Raji (cell line): ENCODE results near the gene PBX2.

ENCODE experiments used
- POLR2A ChIP-seq: IDR thresholded peaks from 2 replicates; pipeline ENCODE4 v1.6.1; 2011; ENCODE audit warnings: low read depth, low read length, control low read depth; ENCODE audit not compliant: insufficient read depth

Gene PBX2

GRCh38 chr6:32151863-32152768 lies 37.9 kb downstream of the PBX2 start, which contains the start of gene PRRT1:
PRRT1 (minus strand) TSS chr6:32151939; CDS start chr6:32151827, 112 bp downstream.
- no peak for TF ChIP-seq POLR2A

GRCh38 chr6:32151181-32151862 lies 38.7 kb downstream of the PBX2 start:
- TF ChIP-seq POLR2A: no peak

DNA sequence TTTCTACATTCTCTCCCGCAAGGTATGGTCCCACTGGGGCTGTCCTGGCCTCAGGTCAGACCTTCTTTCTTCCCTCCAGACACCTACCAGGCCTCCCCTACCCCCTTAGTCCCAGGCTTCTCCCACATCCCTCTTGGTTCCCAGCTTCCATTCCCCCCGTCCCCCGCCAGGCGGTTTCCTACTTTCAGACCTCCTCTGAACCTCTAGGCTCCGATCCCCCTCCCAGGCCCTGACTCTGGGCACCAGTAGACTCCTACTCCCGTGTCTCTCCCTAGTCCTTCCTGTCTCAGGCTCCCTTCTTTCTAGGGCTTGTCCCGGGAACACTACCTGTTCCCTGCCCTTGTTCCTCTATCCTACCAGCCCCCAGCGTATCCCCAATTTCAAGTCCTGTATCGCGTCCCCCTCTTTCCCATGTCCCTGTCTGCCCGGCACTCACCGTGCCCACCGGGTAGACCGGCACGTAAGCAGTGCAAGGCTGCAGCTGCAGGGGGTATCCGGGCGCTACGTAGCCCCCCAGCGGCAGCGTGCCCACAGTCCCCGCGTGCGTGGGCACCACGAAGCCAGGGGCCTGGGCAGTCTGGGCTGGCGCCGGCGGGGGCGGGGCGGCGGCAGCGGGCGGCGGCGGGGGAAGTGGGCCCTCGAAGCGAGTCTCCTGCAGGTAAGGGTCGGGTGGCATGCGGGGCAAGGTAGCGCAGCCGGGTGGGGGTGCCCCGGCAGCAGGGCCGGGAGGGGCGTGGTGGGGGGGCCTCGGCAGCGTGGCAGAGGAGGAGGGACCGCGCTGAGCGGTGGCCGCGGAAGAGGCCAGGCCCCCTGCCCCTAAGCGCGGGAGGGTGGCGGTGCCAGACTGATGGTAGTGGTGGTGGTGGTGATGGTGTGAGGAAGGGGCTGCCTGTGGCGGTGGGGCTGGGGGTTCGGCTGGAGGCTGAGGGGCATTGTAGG lies 39.8 kb downstream of the PBX2 start:
- TF ChIP-seq POLR2A: no peak

GRCh38 chr6:32149092-32149755 lies 40.8 kb downstream of the PBX2 start:
- TF ChIP-seq POLR2A: no peak

DNA sequence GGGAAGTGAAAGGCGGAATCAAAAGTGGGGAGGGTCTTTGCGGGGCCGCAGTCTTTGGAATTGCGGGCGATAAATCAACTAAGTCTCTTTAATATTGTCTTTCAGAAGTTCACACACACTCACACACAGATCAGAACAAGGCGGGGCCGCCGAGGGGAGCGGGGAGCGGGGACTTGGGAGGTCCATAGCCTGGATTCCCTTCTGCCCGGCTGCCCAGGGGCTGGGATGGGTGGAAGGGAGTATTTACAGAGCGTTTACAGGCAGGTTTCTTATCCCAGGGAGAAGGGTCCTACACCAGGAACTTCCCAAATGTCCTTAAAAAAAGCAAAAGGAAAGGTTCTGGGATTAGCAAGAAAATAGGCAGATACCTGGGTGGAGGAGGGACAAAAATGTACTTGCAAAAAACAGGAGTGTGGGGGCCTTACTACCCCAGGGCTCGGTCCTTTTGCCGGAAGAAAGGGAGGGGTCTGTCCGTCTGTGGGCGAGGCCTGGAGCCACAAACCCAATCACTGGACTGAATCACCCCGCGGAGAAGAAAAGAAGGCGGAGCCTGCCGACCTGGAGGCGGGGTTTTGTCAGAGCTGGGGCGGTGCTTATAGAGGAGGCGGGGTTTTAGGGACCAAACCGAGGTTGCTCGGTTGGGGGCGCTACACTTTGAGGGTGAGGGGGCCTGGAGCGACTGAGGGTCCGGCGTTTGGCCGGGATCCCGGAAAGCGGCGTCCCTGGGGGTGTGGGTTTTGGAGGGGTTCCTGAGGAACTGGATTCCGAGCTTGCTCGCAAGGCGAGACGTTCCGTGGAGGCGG lies 41.5 kb downstream of the PBX2 start:
- TF ChIP-seq POLR2A: no peak

DNA sequence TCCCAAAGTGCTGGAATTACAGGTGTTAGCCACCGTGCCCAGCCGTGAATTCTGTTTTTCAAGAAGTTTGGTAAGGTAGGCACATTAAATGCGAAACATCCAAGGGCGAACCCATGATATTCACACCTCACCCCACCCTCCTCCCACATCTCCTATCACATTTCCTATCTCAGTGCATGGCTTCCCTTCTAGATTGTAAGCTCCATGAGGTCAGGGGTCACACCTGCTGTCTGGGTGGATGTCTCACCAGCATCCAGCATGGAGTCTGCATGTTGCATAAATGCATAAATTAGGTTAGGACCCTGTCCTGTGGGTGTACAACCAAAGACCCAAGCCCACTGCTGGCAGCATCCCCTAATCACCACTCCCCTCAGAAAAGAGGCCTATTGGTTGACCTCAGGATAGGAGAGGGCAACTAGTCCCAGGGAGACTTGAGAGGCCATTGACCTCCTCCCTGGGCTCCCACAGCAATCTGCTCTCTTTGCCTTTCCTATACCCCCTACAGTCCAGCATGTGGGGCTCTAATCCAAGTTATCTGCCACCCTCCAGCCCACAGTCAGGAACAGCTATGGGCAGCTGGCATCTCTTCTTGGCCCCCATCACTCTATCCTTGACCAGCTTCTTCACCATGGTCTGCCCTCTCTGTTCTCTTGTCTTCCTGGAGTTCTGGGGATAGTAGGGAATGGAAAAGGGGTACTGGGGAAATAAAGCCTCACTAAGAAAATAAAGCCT lies 42.4 kb downstream of the PBX2 start:
- no peak for TF ChIP-seq POLR2A

- no peak for TF ChIP-seq POLR2A
Observed at GRCh38 chr6:32146687-32147086, 43.3 kb downstream of the PBX2 start.

GRCh38 chr6:32146287-32146686 lies 43.7 kb downstream of the PBX2 start:
- no peak for TF ChIP-seq POLR2A

- TF ChIP-seq POLR2A: no peak
Observed at GRCh38 chr6:32140420-32141046, 49.5 kb downstream of the PBX2 start.

DNA sequence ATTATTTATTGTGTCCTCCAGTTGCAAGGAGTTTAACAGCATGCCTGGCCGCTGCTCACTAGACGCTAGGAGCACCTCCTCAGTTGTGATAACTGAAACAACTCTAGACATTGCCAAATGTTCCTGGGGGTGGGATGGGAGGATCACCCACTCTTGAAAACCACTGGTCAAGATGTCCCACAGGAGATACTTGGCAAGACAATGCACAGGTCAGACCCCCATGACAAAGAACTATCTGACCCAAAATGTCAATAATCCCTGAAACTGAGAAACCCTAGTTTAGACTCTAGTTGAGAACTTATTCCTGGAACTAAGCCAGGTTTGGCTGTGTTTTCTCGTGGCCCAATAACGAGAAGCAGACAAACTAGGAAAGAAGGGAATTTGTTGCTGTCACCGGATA lies 50.4 kb downstream of the PBX2 start:
- TF ChIP-seq POLR2A: no peak

- no peak for TF ChIP-seq POLR2A
Observed at GRCh38 chr6:32137454-32137853, 52.5 kb downstream of the PBX2 start.
